HEK293 (cell line): ENCODE measurements around the gene CDH6.

Experiments used
- ZBTB1 ChIP-seq: fragments of 450-650 bp; formaldehyde crosslinking; IDR thresholded peaks from 2 replicates; pipeline ENCODE4 v1.5.1; 2016; ENCODE audit warnings: missing biosample characterization, missing genetic modification characterization
- ZNF157 ChIP-seq: fragments of 450-650 bp; formaldehyde crosslinking; IDR thresholded peaks from 2 replicates; pipeline ENCODE4 v1.5.1; 2016; ENCODE audit warnings: missing biosample characterization, missing genetic modification characterization
- ZNF223 ChIP-seq: fragments of 450-650 bp; formaldehyde crosslinking; IDR thresholded peaks from 2 replicates; pipeline ENCODE4 v1.5.1; 2016; ENCODE audit warnings: missing biosample characterization, missing genetic modification characterization
- ZNF335 ChIP-seq: fragments of 450-650 bp; formaldehyde crosslinking; conservative IDR thresholded peaks from 2 replicates; pipeline ENCODE4 v1.5.1; 2016; ENCODE audit warnings: missing biosample characterization, missing genetic modification characterization
- ZNF571 ChIP-seq: fragments of 450-650 bp; formaldehyde crosslinking; IDR thresholded peaks from 2 replicates; pipeline ENCODE4 v1.5.0; 2017; ENCODE audit warnings: missing biosample characterization, missing genetic modification characterization
- ZNF777 ChIP-seq: fragments of 450-650 bp; formaldehyde crosslinking; IDR thresholded peaks from 2 replicates; pipeline ENCODE4 v1.5.1; 2017; ENCODE audit warnings: missing biosample characterization, missing genetic modification characterization, borderline replicate concordance
- TF ChIP-seq, protein P1 (sequence below): fragments of 450-650 bp; formaldehyde crosslinking; IDR thresholded peaks from 2 replicates; pipeline ENCODE4 v1.5.1; 2016; ENCODE audit warnings: missing biosample characterization, missing genetic modification characterization
- TF ChIP-seq, protein P2 (sequence below): fragments of 450-650 bp; formaldehyde crosslinking; IDR thresholded peaks from 2 replicates; pipeline ENCODE4 v1.5.1; 2016; ENCODE audit warnings: missing biosample characterization, missing genetic modification characterization
- TF ChIP-seq, protein P3 (sequence below): fragments of 450-650 bp; formaldehyde crosslinking; IDR thresholded peaks from 2 replicates; pipeline ENCODE4 v1.5.1; 2016; ENCODE audit warnings: missing biosample characterization, missing genetic modification characterization, low read depth
- TF ChIP-seq, protein P4 (sequence below): fragments of 450-650 bp; formaldehyde crosslinking; IDR thresholded peaks from 2 replicates; pipeline ENCODE4 v1.5.1; 2016; ENCODE audit warnings: missing biosample characterization, missing genetic modification characterization
- TF ChIP-seq, protein P5 (sequence below): fragments of 450-650 bp; formaldehyde crosslinking; IDR thresholded peaks from 2 replicates; pipeline ENCODE4 v1.5.1; 2016; ENCODE audit warnings: missing biosample characterization, missing genetic modification characterization
- TF ChIP-seq, protein P6 (sequence below): fragments of 450-650 bp; formaldehyde crosslinking; IDR thresholded peaks from 2 replicates; pipeline ENCODE4 v1.5.1; 2017; ENCODE audit warnings: missing biosample characterization, mild to moderate bottlenecking, missing genetic modification characterization, moderate library complexity

DNA sequence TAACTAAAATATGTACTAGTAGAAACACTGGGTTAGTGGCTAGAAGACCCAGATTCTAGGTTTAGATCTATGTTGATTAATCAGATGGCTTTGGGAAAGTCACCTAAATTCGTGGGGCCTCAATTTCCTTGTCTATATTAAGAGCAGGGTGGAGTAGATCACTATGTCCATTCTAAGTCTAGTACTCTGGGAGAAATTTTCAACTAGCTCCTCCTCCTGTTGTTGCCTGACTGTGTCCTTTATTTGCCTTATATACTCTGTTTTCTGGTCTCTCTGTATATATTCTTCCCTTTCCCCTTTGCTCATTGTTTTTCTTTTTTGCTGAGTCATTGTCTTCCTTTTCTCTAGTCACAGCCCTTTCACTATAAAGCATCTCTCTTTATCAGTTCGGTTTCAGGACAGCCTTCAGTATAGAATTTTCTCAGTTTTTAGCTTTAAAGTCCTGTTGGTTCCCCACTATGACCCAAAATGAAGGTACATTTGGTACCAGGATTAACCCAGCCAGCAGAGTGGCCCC, 44.5 kb upstream of the CDH6 start:
- no peak for TF ChIP-seq ZBTB1 (tag by site-specific recombination)
- TF ChIP-seq, protein P1, sequence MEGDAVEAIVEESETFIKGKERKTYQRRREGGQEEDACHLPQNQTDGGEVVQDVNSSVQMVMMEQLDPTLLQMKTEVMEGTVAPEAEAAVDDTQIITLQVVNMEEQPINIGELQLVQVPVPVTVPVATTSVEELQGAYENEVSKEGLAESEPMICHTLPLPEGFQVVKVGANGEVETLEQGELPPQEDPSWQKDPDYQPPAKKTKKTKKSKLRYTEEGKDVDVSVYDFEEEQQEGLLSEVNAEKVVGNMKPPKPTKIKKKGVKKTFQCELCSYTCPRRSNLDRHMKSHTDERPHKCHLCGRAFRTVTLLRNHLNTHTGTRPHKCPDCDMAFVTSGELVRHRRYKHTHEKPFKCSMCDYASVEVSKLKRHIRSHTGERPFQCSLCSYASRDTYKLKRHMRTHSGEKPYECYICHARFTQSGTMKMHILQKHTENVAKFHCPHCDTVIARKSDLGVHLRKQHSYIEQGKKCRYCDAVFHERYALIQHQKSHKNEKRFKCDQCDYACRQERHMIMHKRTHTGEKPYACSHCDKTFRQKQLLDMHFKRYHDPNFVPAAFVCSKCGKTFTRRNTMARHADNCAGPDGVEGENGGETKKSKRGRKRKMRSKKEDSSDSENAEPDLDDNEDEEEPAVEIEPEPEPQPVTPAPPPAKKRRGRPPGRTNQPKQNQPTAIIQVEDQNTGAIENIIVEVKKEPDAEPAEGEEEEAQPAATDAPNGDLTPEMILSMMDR (tag by site-specific recombination), result no peak
- no peak for TF ChIP-seq ZNF571 (tag by site-specific recombination)
- TF ChIP-seq, protein P2, sequence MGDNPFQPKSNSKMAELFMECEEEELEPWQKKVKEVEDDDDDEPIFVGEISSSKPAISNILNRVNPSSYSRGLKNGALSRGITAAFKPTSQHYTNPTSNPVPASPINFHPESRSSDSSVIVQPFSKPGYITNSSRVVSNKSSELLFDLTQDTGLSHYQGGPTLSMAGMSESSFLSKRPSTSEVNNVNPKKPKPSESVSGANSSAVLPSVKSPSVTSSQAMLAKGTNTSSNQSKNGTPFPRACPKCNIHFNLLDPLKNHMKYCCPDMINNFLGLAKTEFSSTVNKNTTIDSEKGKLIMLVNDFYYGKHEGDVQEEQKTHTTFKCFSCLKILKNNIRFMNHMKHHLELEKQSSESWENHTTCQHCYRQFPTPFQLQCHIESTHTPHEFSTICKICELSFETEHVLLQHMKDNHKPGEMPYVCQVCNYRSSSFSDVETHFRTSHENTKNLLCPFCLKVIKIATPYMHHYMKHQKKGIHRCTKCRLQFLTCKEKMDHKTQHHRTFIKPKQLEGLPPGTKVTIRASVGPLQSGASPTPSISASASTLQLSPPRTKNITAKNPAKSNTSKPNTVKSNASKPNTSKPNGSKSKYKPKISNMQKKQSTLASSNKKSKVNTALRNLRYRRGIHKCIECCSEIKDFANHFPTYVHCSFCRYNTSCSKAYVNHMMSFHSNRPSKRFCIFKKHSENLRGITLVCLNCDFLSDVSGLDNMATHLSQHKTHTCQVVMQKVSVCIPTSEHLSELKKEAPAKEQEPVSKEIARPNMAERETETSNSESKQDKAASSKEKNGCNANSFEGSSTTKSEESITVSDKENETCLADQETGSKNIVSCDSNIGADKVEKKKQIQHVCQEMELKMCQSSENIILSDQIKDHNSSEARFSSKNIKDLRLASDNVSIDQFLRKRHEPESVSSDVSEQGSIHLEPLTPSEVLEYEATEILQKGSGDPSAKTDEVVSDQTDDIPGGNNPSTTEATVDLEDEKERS (tag by site-specific recombination), result no peak
- TF ChIP-seq, protein P3, sequence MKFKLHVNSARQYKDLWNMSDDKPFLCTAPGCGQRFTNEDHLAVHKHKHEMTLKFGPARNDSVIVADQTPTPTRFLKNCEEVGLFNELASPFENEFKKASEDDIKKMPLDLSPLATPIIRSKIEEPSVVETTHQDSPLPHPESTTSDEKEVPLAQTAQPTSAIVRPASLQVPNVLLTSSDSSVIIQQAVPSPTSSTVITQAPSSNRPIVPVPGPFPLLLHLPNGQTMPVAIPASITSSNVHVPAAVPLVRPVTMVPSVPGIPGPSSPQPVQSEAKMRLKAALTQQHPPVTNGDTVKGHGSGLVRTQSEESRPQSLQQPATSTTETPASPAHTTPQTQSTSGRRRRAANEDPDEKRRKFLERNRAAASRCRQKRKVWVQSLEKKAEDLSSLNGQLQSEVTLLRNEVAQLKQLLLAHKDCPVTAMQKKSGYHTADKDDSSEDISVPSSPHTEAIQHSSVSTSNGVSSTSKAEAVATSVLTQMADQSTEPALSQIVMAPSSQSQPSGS, result no peak
- no peak for TF ChIP-seq ZNF777 (tag by site-specific recombination)
- no peak for TF ChIP-seq ZNF223 (tag by site-specific recombination)
- TF ChIP-seq ZNF335 (tag by site-specific recombination), result no peak
- TF ChIP-seq, protein P4, sequence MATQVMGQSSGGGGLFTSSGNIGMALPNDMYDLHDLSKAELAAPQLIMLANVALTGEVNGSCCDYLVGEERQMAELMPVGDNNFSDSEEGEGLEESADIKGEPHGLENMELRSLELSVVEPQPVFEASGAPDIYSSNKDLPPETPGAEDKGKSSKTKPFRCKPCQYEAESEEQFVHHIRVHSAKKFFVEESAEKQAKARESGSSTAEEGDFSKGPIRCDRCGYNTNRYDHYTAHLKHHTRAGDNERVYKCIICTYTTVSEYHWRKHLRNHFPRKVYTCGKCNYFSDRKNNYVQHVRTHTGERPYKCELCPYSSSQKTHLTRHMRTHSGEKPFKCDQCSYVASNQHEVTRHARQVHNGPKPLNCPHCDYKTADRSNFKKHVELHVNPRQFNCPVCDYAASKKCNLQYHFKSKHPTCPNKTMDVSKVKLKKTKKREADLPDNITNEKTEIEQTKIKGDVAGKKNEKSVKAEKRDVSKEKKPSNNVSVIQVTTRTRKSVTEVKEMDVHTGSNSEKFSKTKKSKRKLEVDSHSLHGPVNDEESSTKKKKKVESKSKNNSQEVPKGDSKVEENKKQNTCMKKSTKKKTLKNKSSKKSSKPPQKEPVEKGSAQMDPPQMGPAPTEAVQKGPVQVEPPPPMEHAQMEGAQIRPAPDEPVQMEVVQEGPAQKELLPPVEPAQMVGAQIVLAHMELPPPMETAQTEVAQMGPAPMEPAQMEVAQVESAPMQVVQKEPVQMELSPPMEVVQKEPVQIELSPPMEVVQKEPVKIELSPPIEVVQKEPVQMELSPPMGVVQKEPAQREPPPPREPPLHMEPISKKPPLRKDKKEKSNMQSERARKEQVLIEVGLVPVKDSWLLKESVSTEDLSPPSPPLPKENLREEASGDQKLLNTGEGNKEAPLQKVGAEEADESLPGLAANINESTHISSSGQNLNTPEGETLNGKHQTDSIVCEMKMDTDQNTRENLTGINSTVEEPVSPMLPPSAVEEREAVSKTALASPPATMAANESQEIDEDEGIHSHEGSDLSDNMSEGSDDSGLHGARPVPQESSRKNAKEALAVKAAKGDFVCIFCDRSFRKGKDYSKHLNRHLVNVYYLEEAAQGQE (tag by site-specific recombination), result no peak
- TF ChIP-seq, protein P5, sequence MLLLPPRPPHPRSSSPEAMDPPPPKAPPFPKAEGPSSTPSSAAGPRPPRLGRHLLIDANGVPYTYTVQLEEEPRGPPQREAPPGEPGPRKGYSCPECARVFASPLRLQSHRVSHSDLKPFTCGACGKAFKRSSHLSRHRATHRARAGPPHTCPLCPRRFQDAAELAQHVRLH, result no peak
- no peak for TF ChIP-seq ZNF157 (tag by site-specific recombination)
- TF ChIP-seq, protein P6, sequence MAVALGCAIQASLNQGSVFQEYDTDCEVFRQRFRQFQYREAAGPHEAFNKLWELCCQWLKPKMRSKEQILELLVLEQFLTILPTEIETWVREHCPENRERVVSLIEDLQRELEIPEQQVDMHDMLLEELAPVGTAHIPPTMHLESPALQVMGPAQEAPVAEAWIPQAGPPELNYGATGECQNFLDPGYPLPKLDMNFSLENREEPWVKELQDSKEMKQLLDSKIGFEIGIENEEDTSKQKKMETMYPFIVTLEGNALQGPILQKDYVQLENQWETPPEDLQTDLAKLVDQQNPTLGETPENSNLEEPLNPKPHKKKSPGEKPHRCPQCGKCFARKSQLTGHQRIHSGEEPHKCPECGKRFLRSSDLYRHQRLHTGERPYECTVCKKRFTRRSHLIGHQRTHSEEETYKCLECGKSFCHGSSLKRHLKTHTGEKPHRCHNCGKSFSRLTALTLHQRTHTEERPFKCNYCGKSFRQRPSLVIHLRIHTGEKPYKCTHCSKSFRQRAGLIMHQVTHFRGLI (tag by site-specific recombination), result no peak
